BJ (cell line): ENCODE measurements around the gene LENG8. TPM values are rescaled to one million over a fixed set of nuclear protein-coding genes. Genes with fewer than 3 reads are reported as not detected.

Source experiments
- CTCF ChIA-PET: fragments of 350-600 bp; formaldehyde crosslinking; extraction: SDS; loops from one replicate; lab custom pipeline; 2021; ENCODE audit warnings: antibody characterized with exemption, inconsistent platforms; lab: Yijun Ruan, JAX
- POLR2A ChIA-PET: fragments of 300-600 bp; sonication (Branson Sonifier 250); formaldehyde crosslinking; extraction: SDS; loops from one replicate; lab custom pipeline; 2021; ENCODE audit warnings: antibody characterized with exemption; lab: Charles Lee
- DNase-seq: peaks from one replicate; pipeline ENCODE4 v3.0.0-alpha.2; 2011; ENCODE audit warnings: low read depth
- H3K27me3 ChIP-seq: 2 replicates; pipeline ENCODE4 v1.6.0; 2011; ENCODE audit warnings: low read length; ENCODE audit not compliant: control insufficient read depth, insufficient read depth
- H3K36me3 ChIP-seq: 2 replicates; pipeline ENCODE4 v1.5.1; 2011; ENCODE audit warnings: low read length; ENCODE audit not compliant: control insufficient read depth, insufficient read depth
- H3K4me3 ChIP-seq: 2 replicates; pipeline ENCODE4 v1.5.1; 2011; ENCODE audit warnings: low read depth, mild to moderate bottlenecking, control low read depth, low read length
- CTCF ChIP-seq: IDR thresholded peaks from 2 replicates; pipeline ENCODE4 v1.5.1; 2011; ENCODE audit warnings: low read depth, mild to moderate bottlenecking, control low read depth, inconsistent platforms, low read length, moderate library complexity; ENCODE audit not compliant: insufficient read depth
- polyA plus RNA-seq: library from polyadenylated mRNA; depleted of rRNA; stranded (reverse); fragments of >200 nt; gene quantifications from 2 replicates; pipeline ENCODE4 v1.2.3, GENCODE V29; 2011

The LENG8 gene
- polyA plus RNA-seq, 1 experiment: 39.5 TPM

- Histone ChIP-seq H3K27me3 (peaks cover 13% of the 10 kb centered on the region), H3K4me3 (no peak overlapping the region), H3K36me3 (no peaks in the 10 kb centered on the region)
- TF ChIP-seq CTCF: no peak
- CTCF ChIA-PET: interaction anchor here (0.9 to 2.3 kb wide), 2 partner anchors 25 to 27 kb away, joined by 3 to 11 read pairs; no protein-coding TSS in a partner anchor
- POLR2A ChIA-PET: no interaction called here
- DNase-seq: no peak
Measured at GRCh38 chr19:54415901-54416673, 32.9 kb upstream of the LENG8 start.

GRCh38 chr19:54416695-54417491, 32.1 kb upstream of the LENG8 start:
- DNase-seq: no peak
- ChIA-PET CTCF (interaction anchor here (0.9 to 2.3 kb wide), 2 partner anchors 26 to 28 kb away, joined by 3 to 11 read pairs; no protein-coding TSS in a partner anchor), POLR2A (no interaction called here)
- peaks cover 18% of the 10 kb centered on the region for H3K27me3 ChIP-seq
- H3K36me3 ChIP-seq: no peaks in the 10 kb centered on the region
- TF ChIP-seq CTCF: no peak
- no peak overlapping the region for H3K4me3 ChIP-seq

- POLR2A ChIA-PET: no interaction called here
- CTCF ChIA-PET: interaction anchor here (0.9 kb wide), 1 partner anchor 27 kb away, joined by 4 read pairs; no protein-coding TSS in a partner anchor
- Histone ChIP-seq H3K36me3 (no peaks in the 10 kb centered on the region), H3K27me3 (peaks cover 20% of the 10 kb centered on the region), H3K4me3 (no peak overlapping the region)
- TF ChIP-seq CTCF: no peak
- DNase-seq: peak; percentile 2
Measured at GRCh38 chr19:54418030-54418929, 30.7 kb upstream of the LENG8 start.

GRCh38 chr19:54418930-54419800, 29.8 kb upstream of the LENG8 start:
- CTCF ChIA-PET: interaction anchor here (0.9 kb wide), 1 partner anchor 28 kb away, joined by 4 read pairs; no protein-coding TSS in a partner anchor
- Histone ChIP-seq H3K4me3 (no peak overlapping the region), H3K27me3 (peaks cover 20% of the 10 kb centered on the region), H3K36me3 (no peaks in the 10 kb centered on the region)
- TF ChIP-seq CTCF: no peak
- DNase-seq: no peak
- POLR2A ChIA-PET: no interaction called here
